ENCODE measurements around the gene STX17.
"Not testable (repeated sequence)": the region's sequence is repeated elsewhere in the genome, so short reads cannot be mapped to it uniquely, and the experiment has no call there.

The STX17 gene

GRCh38 chr9:99906403-99907207 is at the start of gene STX17:
STX17 (plus strand) TSS chr9:99906654; CDS start chr9:99915240, 8,586 bp downstream.
- peak; percentile 58 for DNase-seq

GRCh38 chr9:99857576-99857975 is 48.9 kb upstream of the STX17 start:
- DNase-seq: not testable (repeated sequence)

- no peak for DNase-seq
Observed at GRCh38 chr9:99858087-99858486, 48.4 kb upstream of the STX17 start.

- no peak for DNase-seq
Observed at GRCh38 chr9:99859243-99859980, 47.0 kb upstream of the STX17 start.

- DNase-seq: no peak
Observed at GRCh38 chr9:99860266-99860665, 46.2 kb upstream of the STX17 start.

- no peak for DNase-seq
Observed at GRCh38 chr9:99863955-99864354, 42.5 kb upstream of the STX17 start.

GRCh38 chr9:99866398-99866797 is 40.1 kb upstream of the STX17 start:
- DNase-seq: no peak

- DNase-seq: no peak
Observed at GRCh38 chr9:99867536-99867935, 38.9 kb upstream of the STX17 start.

GRCh38 chr9:99867968-99868367 is 38.5 kb upstream of the STX17 start:
- no peak for DNase-seq

- no peak for DNase-seq
Observed at GRCh38 chr9:99868845-99869244, 37.6 kb upstream of the STX17 start.

- no peak for DNase-seq
Observed at GRCh38 chr9:99870126-99870525, 36.3 kb upstream of the STX17 start.

- peak; percentile 37 for DNase-seq
Observed at GRCh38 chr9:99873531-99873930, 32.9 kb upstream of the STX17 start.

GRCh38 chr9:99873943-99874584 is 32.4 kb upstream of the STX17 start:
- no peak for DNase-seq

- DNase-seq: no peak
Observed at GRCh38 chr9:99876190-99876589, 30.3 kb upstream of the STX17 start.

- no peak for DNase-seq
Observed at GRCh38 chr9:99878651-99879050, 27.8 kb upstream of the STX17 start.

- no peak for DNase-seq
Observed at GRCh38 chr9:99881769-99882168, 24.7 kb upstream of the STX17 start.

- DNase-seq: no peak
Observed at GRCh38 chr9:99885747-99886146, 20.7 kb upstream of the STX17 start.

GRCh38 chr9:99889120-99889519 is 17.3 kb upstream of the STX17 start:
- no peak for DNase-seq

GRCh38 chr9:99894826-99895225 is 11.6 kb upstream of the STX17 start:
- no peak for DNase-seq

GRCh38 chr9:99895510-99895909 is 10.9 kb upstream of the STX17 start:
- DNase-seq: no peak

- no peak for DNase-seq
Observed at GRCh38 chr9:99896119-99896518, 10.3 kb upstream of the STX17 start.

- DNase-seq: no peak
Observed at GRCh38 chr9:99903393-99903792, 3.1 kb upstream of the STX17 start.

GRCh38 chr9:99905833-99906402 is 536 bp upstream of the STX17 start:
- peak; percentile 2 for DNase-seq

GRCh38 chr9:99907208-99907532 is 716 bp downstream of the STX17 start:
- DNase-seq: no peak

Data from NCI-H226 (cell line).